ENCODE measurements around the gene PMP22.

PMP22 gene

DNA sequence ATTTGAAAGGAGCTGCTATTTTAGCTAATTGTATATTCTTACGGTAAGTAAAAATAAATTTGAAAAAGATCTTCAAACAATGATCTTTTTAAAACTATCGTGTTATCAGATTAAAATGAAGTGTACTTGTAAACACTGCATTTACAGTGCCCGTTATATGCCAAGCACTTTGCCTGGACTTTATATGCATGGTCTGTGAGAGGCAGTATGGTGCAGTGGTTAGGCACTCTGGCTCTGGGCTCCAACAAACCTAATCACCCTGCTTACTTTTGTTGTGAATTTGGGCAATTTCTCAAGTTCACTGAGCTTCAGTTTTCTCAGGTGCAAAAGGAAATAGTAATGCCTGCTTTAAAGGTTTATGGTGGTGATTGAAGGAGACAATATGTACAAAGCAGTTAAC, 1.4 kb downstream of the PMP22 start:
- H3K27me3 ChIP-seq = peaks cover 100% of the 10 kb centered on the region
- peaks cover 12 to 13% of the 10 kb centered on the region in 2 experiments for H3K4me1 ChIP-seq (ENCODE audit: control insufficient read depth in 1 of 2, insufficient read depth in 1 of 2, low read depth in 1 of 2, low read length in 1 of 2)
- H3K36me3 ChIP-seq = no peaks in the 10 kb centered on the region
- H3K4me3 ChIP-seq (ENCODE audit: low read depth in 1 of 2, low read length in 1 of 2) = no peak overlapping the region
- no peak overlapping the region for H3K27ac ChIP-seq
- no peaks in the 10 kb centered on the region for H3K9me3 ChIP-seq
- TF ChIP-seq CTCF (IDR thresholded peaks at IDR 0.05) = no peak

- no peaks in the 10 kb centered on the region for H3K9me3 ChIP-seq
- H3K27ac ChIP-seq = no peak overlapping the region
- TF ChIP-seq CTCF (IDR thresholded peaks at IDR 0.05) = no peak
- no peaks in the 10 kb centered on the region for H3K36me3 ChIP-seq
- no peak overlapping the region for H3K4me3 ChIP-seq (ENCODE audit: low read depth in 1 of 2, low read length in 1 of 2)
- H3K27me3 ChIP-seq = peaks cover 100% of the 10 kb centered on the region
- peaks cover 12 to 13% of the 10 kb centered on the region in 2 experiments for H3K4me1 ChIP-seq (ENCODE audit: control insufficient read depth in 1 of 2, insufficient read depth in 1 of 2, low read depth in 1 of 2, low read length in 1 of 2)
Observed at GRCh38 chr17:15263206-15263579, 1.9 kb downstream of the PMP22 start.

DNA sequence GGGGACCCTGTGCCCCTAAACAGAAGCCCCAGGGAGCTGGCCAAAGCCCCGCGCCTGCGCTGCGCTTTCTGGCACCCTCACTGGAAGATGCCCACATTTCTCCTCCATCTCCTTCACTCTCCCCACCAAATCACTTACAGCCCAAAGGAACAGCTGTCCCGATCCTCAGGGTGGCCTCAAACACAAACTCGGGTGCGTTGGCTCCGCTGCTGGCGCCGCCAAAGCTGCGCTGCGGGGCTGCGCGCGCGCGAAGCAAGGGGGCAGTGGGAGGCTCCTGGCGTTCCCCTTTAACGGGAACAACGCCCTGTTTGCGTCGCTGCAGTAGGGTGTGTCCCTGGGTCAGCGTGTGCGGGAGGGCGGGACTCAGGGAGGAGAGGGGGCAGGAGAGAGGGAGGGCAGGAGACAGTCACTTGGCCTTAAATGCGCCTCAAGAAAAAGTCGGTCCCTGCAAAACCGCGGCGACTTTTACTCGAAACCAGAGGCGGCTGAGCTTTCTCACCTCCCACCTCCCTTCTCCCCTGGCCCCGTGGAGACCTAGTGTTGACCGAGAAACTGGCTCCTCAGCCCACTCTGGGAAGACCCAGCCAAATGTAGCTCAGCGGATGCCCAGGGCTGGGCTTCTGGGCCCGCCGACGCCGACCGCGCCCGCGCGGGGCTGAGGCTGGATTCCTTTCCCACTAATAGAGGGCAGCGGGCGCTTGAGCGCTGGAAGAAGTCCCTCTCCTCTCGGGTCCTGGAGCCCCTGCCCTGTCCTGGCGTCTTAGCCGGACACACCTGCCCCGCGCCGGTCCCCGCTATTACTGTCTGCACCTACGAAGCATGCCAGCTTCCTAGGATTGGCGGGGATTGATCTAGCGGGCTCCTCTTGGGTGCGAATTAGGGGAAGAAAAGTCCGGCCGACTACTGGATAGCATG, 2.6 kb downstream of the PMP22 start:
- no peak overlapping the region for H3K4me3 ChIP-seq (ENCODE audit: low read depth in 1 of 2, low read length in 1 of 2)
- H3K27me3 ChIP-seq = peaks cover 100% of the 10 kb centered on the region
- H3K36me3 ChIP-seq = no peaks in the 10 kb centered on the region
- TF ChIP-seq CTCF (IDR thresholded peaks at IDR 0.05) = no peak
- no peaks in the 10 kb centered on the region for H3K9me3 ChIP-seq
- no peak overlapping the region for H3K27ac ChIP-seq
- H3K4me1 ChIP-seq (ENCODE audit: control insufficient read depth in 1 of 2, insufficient read depth in 1 of 2, low read depth in 1 of 2, low read length in 1 of 2) = peaks cover 13% of the 10 kb centered on the region in 2 experiments

GRCh38 chr17:15261802-15262290, 3.3 kb downstream of the PMP22 start:
- Histone ChIP-seq H3K27me3 (peaks cover 100% of the 10 kb centered on the region), H3K9me3 (no peaks in the 10 kb centered on the region), H3K36me3 (no peaks in the 10 kb centered on the region), H3K27ac (no peak overlapping the region), H3K4me1 (ENCODE audit: control insufficient read depth in 1 of 2, insufficient read depth in 1 of 2, low read depth in 1 of 2, low read length in 1 of 2) (peaks cover 13 to 17% of the 10 kb centered on the region in 2 experiments), H3K4me3 (ENCODE audit: low read depth in 1 of 2, low read length in 1 of 2) (no peak overlapping the region)
- TF ChIP-seq CTCF (IDR thresholded peaks at IDR 0.05) = no peak

- peaks cover 100% of the 10 kb centered on the region for H3K27me3 ChIP-seq
- H3K4me1 ChIP-seq (ENCODE audit: control insufficient read depth in 1 of 2, insufficient read depth in 1 of 2, low read depth in 1 of 2, low read length in 1 of 2) = peaks cover 13 to 17% of the 10 kb centered on the region in 2 experiments
- no peak overlapping the region for H3K27ac ChIP-seq
- H3K9me3 ChIP-seq = no peaks in the 10 kb centered on the region
- TF ChIP-seq CTCF (IDR thresholded peaks at IDR 0.05) = no peak
- H3K4me3 ChIP-seq (ENCODE audit: low read depth in 1 of 2, low read length in 1 of 2) = peak overlapping the region in 1 of 2 experiments; percentile 58
- H3K36me3 ChIP-seq = no peaks in the 10 kb centered on the region
Observed at GRCh38 chr17:15261258-15261801, 3.8 kb downstream of the PMP22 start.

Data from neutrophil (primary cell).